Mesothelial cell of epicardium (in vitro differentiated cells): ENCODE measurements around the gene DLL1. TPM values are rescaled to one million over a fixed set of nuclear protein-coding genes. Genes with fewer than 3 reads are reported as not detected.

ENCODE experiments used
- DNase-seq, 2 experiments: peaks; one replicate each; pipeline ENCODE4 v3.0.0; 2021; ENCODE audit warnings: low spot score in 2 of 2; ENCODE audit not compliant: unreplicated experiment in 2 of 2
- H3K27ac Mint-ChIP-seq: 2 replicates; pipeline ENCODE4 v1.8.0; 2021; ENCODE audit warnings: mixed read lengths
- H3K27me3 Mint-ChIP-seq: 2 replicates; pipeline ENCODE4 v1.8.0; 2021; ENCODE audit warnings: low read depth, mixed read lengths
- H3K36me3 Mint-ChIP-seq: 2 replicates; pipeline ENCODE4 v1.8.0; 2021; ENCODE audit warnings: mixed read lengths
- H3K4me1 Mint-ChIP-seq: 2 replicates; pipeline ENCODE4 v1.8.0; 2021; ENCODE audit warnings: mixed read lengths
- H3K4me3 Mint-ChIP-seq: 2 replicates; pipeline ENCODE4 v1.8.0; 2021; ENCODE audit warnings: mild to moderate bottlenecking, moderate library complexity, mixed read lengths
- H3K9me3 Mint-ChIP-seq: 2 replicates; pipeline ENCODE4 v1.8.0; 2021; ENCODE audit warnings: mixed read lengths
- CTCF ChIP-seq: fragments of 200-600 bp; sonication (generic); IDR thresholded peaks from one replicate; pipeline ENCODE4 v1.5.0; 2021; ENCODE audit warnings: antibody characterized with exemption; ENCODE audit not compliant: unreplicated experiment
- total RNA-seq: library from RNA; stranded (reverse); gene quantifications from 3 replicates; pipeline ENCODE4 v1.2.1, GENCODE V29; 2021

The DLL1 gene
- total RNA-seq, 1 donor from 2014 or later = 3.6 TPM

GRCh38 chr6:170307080-170307545 is 16.2 kb upstream of the DLL1 start:
- peaks cover 10% of the 10 kb centered on the region for H3K9me3 Mint-ChIP-seq

GRCh38 chr6:170306324-170307079 is 15.6 kb upstream of the DLL1 start, which contains the start of gene FAM120B:
TSS of gene FAM120B (plus strand) at chr6:170306758. CDS start at chr6:170317391, 10,633 bp downstream.
- Mint-ChIP-seq H3K9me3 (peaks cover 15% of the 10 kb centered on the region), H3K4me1 (peaks cover 32% of the 10 kb centered on the region), H3K4me3 (peak within 1 kb of the TSS; percentile 88), H3K36me3 (peaks cover 8% of the 10 kb centered on the region), H3K27me3 (peaks cover 4% of the 10 kb centered on the region), H3K27ac (peak within 1 kb of the TSS; percentile 89)
- TF ChIP-seq CTCF = no peak
- peak; percentile 89 to 95 for DNase-seq

More at GRCh38 chr6:170307080-170307545, 16.2 kb upstream of the DLL1 start:
- Mint-ChIP-seq H3K4me1 (peaks cover 32% of the 10 kb centered on the region), H3K36me3 (peaks cover 4% of the 10 kb centered on the region), H3K27ac (peak overlapping the region; percentile 89), H3K4me3 (peak overlapping the region; percentile 88), H3K27me3 (no peaks in the 10 kb centered on the region)
- DNase-seq = no peak
- TF ChIP-seq CTCF = no peak

GRCh38 chr6:170305805-170306323 is 15.0 kb upstream of the DLL1 start:
- H3K36me3 Mint-ChIP-seq = peaks cover 10% of the 10 kb centered on the region
- no peak for TF ChIP-seq CTCF
- H3K9me3 Mint-ChIP-seq = peaks cover 17% of the 10 kb centered on the region
- no peak for DNase-seq
- H3K27me3 Mint-ChIP-seq = peaks cover 8% of the 10 kb centered on the region
- peak overlapping the region; percentile 88 for H3K4me3 Mint-ChIP-seq
- peaks cover 32% of the 10 kb centered on the region for H3K4me1 Mint-ChIP-seq
- H3K27ac Mint-ChIP-seq = peak overlapping the region; percentile 47

GRCh38 chr6:170301184-170301583 is 10.3 kb upstream of the DLL1 start:
- no peak overlapping the region for H3K4me3 Mint-ChIP-seq
- peaks cover 51% of the 10 kb centered on the region for H3K27me3 Mint-ChIP-seq
- H3K4me1 Mint-ChIP-seq = peaks cover 13% of the 10 kb centered on the region
- DNase-seq = no peak
- no peak for TF ChIP-seq CTCF
- peaks cover 25% of the 10 kb centered on the region for H3K9me3 Mint-ChIP-seq
- H3K27ac Mint-ChIP-seq = no peak overlapping the region
- peaks cover 13% of the 10 kb centered on the region for H3K36me3 Mint-ChIP-seq

GRCh38 chr6:170298688-170299087 is 7.8 kb upstream of the DLL1 start:
- no peak overlapping the region for H3K27ac Mint-ChIP-seq
- H3K9me3 Mint-ChIP-seq = peaks cover 20% of the 10 kb centered on the region
- peaks cover 9% of the 10 kb centered on the region for H3K36me3 Mint-ChIP-seq
- DNase-seq = no peak
- H3K4me1 Mint-ChIP-seq = peaks cover 10% of the 10 kb centered on the region
- H3K4me3 Mint-ChIP-seq = no peak overlapping the region
- H3K27me3 Mint-ChIP-seq = peaks cover 74% of the 10 kb centered on the region
- TF ChIP-seq CTCF = no peak
